OCI-LY1 (cell line): ENCODE measurements around the gene ZBTB33.
A peak's percentile ranks its signal among the peaks of the same experiment; 100 is the strongest.

Experiments
- H2AFZ ChIP-seq: fragments of 200-600 bp; sonication (generic), shearing (Covaris generic); 2 replicates; pipeline ENCODE4 v1.6.0; 2014; ENCODE audit warnings: antibody characterized with exemption, mild to moderate bottlenecking, low read length
- H3F3A ChIP-seq: fragments of 200-600 bp; sonication (generic), shearing (Covaris generic); 2 replicates; pipeline ENCODE4 v1.6.0; 2014; ENCODE audit warnings: mild to moderate bottlenecking, antibody characterized with exemption, low read length, moderate library complexity; ENCODE audit not compliant: insufficient read depth
- H3K27ac ChIP-seq: fragments of 200-600 bp; sonication (generic); 2 replicates; pipeline ENCODE4 v1.5.1; 2014; ENCODE audit warnings: low read length, mixed run types, mild to moderate bottlenecking, low read depth; ENCODE audit not compliant: poor library complexity, severe bottlenecking
- H3K27me3 ChIP-seq: fragments of 200-600 bp; sonication (generic); 2 replicates; pipeline ENCODE4 v1.6.0; 2014; ENCODE audit warnings: antibody characterized with exemption, mild to moderate bottlenecking, low read length, moderate library complexity; ENCODE audit not compliant: insufficient read depth
- H3K36me3 ChIP-seq: fragments of 200-600 bp; sonication (generic); 2 replicates; pipeline ENCODE4 v1.6.1; 2014; ENCODE audit warnings: mild to moderate bottlenecking, antibody characterized with exemption, low read length, moderate library complexity, mixed read lengths; ENCODE audit not compliant: insufficient read depth
- H3K4me1 ChIP-seq: fragments of 200-600 bp; sonication (generic); 2 replicates; pipeline ENCODE4 v1.5.1; 2014; ENCODE audit warnings: mild to moderate bottlenecking, low read length, moderate library complexity; ENCODE audit not compliant: insufficient read depth, severe bottlenecking
- H3K4me2 ChIP-seq: fragments of 200-600 bp; sonication (generic), shearing (Covaris generic); 2 replicates; pipeline ENCODE4 v1.6.1; 2014; ENCODE audit warnings: low read length
- H3K4me3 ChIP-seq: fragments of 200-600 bp; sonication (generic); 2 replicates; pipeline ENCODE4 v1.5.1; 2014; ENCODE audit warnings: low read length, low read depth, mild to moderate bottlenecking, mixed read lengths; ENCODE audit not compliant: poor library complexity, severe bottlenecking
- H3K79me2 ChIP-seq: fragments of 200-600 bp; shearing (Covaris generic); 2 replicates; pipeline ENCODE4 v1.6.1; 2016; ENCODE audit warnings: mixed run types, low read length, mixed read lengths; ENCODE audit not compliant: insufficient read depth
- H3K9ac ChIP-seq: fragments of 200-600 bp; sonication (generic), shearing (Covaris generic); 2 replicates; pipeline ENCODE4 v1.6.1; 2014; ENCODE audit warnings: mild to moderate bottlenecking, low read length, mixed read lengths
- H3K9me2 ChIP-seq: fragments of 200-600 bp; sonication (generic), shearing (Covaris generic); 2 replicates; pipeline ENCODE4 v1.6.1; 2014; ENCODE audit warnings: low read depth, mild to moderate bottlenecking, low read length, mixed read lengths
- H3K9me3 ChIP-seq: fragments of 200-600 bp; shearing (Covaris generic); 2 replicates; pipeline ENCODE4 v1.6.1; 2014; ENCODE audit warnings: low read length, mixed read lengths
- H4K20me1 ChIP-seq: fragments of 200-600 bp; sonication (generic), shearing (Covaris generic); 2 replicates; pipeline ENCODE4 v1.6.0; 2016; ENCODE audit warnings: mild to moderate bottlenecking, low read length; ENCODE audit not compliant: insufficient read depth
- CTCF ChIP-seq: fragments of 200-600 bp; sonication (generic), shearing (Covaris generic); IDR thresholded peaks from 2 replicates; pipeline ENCODE4 v1.5.1; 2017; ENCODE audit warnings: mild to moderate bottlenecking, antibody characterized with exemption, low read length, moderate library complexity, mixed read lengths
- EZH2 ChIP-seq: fragments of 200-600 bp; sonication (generic), shearing (Covaris generic); IDR thresholded peaks from 2 replicates; pipeline ENCODE4 v1.8.0; 2017; ENCODE audit warnings: borderline replicate concordance, mixed run types, mild to moderate bottlenecking, antibody characterized with exemption, low read length, moderate library complexity, mixed read lengths

Gene ZBTB33

GRCh38 chrX:120207009-120207605, 43.5 kb upstream of the ZBTB33 start:
- no peak overlapping the region for H3K9ac ChIP-seq
- no peaks in the 10 kb centered on the region for H3K36me3 ChIP-seq
- no peak overlapping the region for H3K27ac ChIP-seq
- TF ChIP-seq CTCF (no peak), EZH2 (no peak)
- no peaks in the 10 kb centered on the region for H3F3A ChIP-seq
- no peak overlapping the region for H3K4me3 ChIP-seq
- H3K9me2 ChIP-seq, result no peaks in the 10 kb centered on the region
- no peaks in the 10 kb centered on the region for H4K20me1 ChIP-seq
- no peaks in the 10 kb centered on the region for H3K4me1 ChIP-seq
- H3K79me2 ChIP-seq, result no peaks in the 10 kb centered on the region
- no peaks in the 10 kb centered on the region for H3K27me3 ChIP-seq
- H3K4me2 ChIP-seq, result no peak overlapping the region
- H3K9me3 ChIP-seq, result no peaks in the 10 kb centered on the region
- H2AFZ ChIP-seq, result no peak overlapping the region

- Histone ChIP-seq H2AFZ (no peak overlapping the region), H3K9me3 (no peaks in the 10 kb centered on the region), H3K36me3 (no peaks in the 10 kb centered on the region), H3K4me1 (no peaks in the 10 kb centered on the region), H3K4me2 (no peak overlapping the region), H3K27ac (no peak overlapping the region), H3F3A (no peaks in the 10 kb centered on the region), H3K79me2 (no peaks in the 10 kb centered on the region), H3K4me3 (no peak overlapping the region), H4K20me1 (no peaks in the 10 kb centered on the region), H3K9ac (no peak overlapping the region), H3K27me3 (no peaks in the 10 kb centered on the region), H3K9me2 (no peaks in the 10 kb centered on the region)
- TF ChIP-seq CTCF (peak; percentile 58), EZH2 (no peak)
Observed at GRCh38 chrX:120213438-120214265, 37.0 kb upstream of the ZBTB33 start.

- no peaks in the 10 kb centered on the region for H3K9me2 ChIP-seq
Observed at GRCh38 chrX:120223374-120223773, 27.2 kb upstream of the ZBTB33 start.

More at GRCh38 chrX:120223374-120223773, 27.2 kb upstream of the ZBTB33 start:
- no peak for TF ChIP-seq CTCF
- TF ChIP-seq EZH2, result no peak
- Histone ChIP-seq H3K27me3 (no peaks in the 10 kb centered on the region), H3K4me2 (no peak overlapping the region), H3K27ac (no peak overlapping the region), H3K4me1 (no peaks in the 10 kb centered on the region), H3K4me3 (no peak overlapping the region), H3K9ac (no peak overlapping the region), H2AFZ (no peak overlapping the region), H3F3A (no peaks in the 10 kb centered on the region), H3K9me3 (no peaks in the 10 kb centered on the region), H4K20me1 (no peaks in the 10 kb centered on the region), H3K79me2 (no peaks in the 10 kb centered on the region), H3K36me3 (no peaks in the 10 kb centered on the region; the same call in 1 of the 2 replicates)
